ENCODE results near the gene VAMP4.

GRCh38 chr1:171786534-171786933, 44.7 kb upstream of the VAMP4 start:
- TF ChIP-seq ZNF274 (IDR thresholded peaks at IDR 0.05; ENCODE audit: low read depth, low read length) (no peak), YY1 (IDR thresholded peaks at IDR 0.05; ENCODE audit: insufficient read depth, insufficient read length) (no peak), SUZ12 (IDR thresholded peaks at IDR 0.05; ENCODE audit: extremely low read depth, insufficient read depth, insufficient read length) (no peak)
